ENCODE measurements around the gene STOML1. TPM values are rescaled to one million over a fixed set of nuclear protein-coding genes. Genes with fewer than 3 reads are reported as not detected.

The STOML1 gene
- total RNA-seq, 1 donor = 19.0 TPM

GRCh38 chr15:74013374-74013894 lies 21.3 kb upstream of the STOML1 start:
- DNase-seq (ENCODE audit: low read depth) = no peak
- no peak overlapping the region for H3K4me3 ChIP-seq (ENCODE audit: low read depth, low read length)
- TF ChIP-seq CTCF (IDR thresholded peaks at IDR 0.05; ENCODE audit: insufficient read depth, low read depth, low read length) = no peak

- no peak for TF ChIP-seq CTCF (IDR thresholded peaks at IDR 0.05; ENCODE audit: insufficient read depth, low read depth, low read length)
- no peak overlapping the region for H3K4me3 ChIP-seq (ENCODE audit: low read depth, low read length)
- peak; percentile 60 for DNase-seq (ENCODE audit: low read depth)
Observed at GRCh38 chr15:74011610-74012009, 19.5 kb upstream of the STOML1 start.

GRCh38 chr15:74010929-74011540 lies 18.9 kb upstream of the STOML1 start:
- peak; percentile 57 for DNase-seq (ENCODE audit: low read depth)
- H3K4me3 ChIP-seq (ENCODE audit: low read depth, low read length) = no peak overlapping the region
- no peak for TF ChIP-seq CTCF (IDR thresholded peaks at IDR 0.05; ENCODE audit: insufficient read depth, low read depth, low read length)

GRCh38 chr15:74008901-74009300 lies 16.8 kb upstream of the STOML1 start:
- H3K4me3 ChIP-seq (ENCODE audit: low read depth, low read length) = no peak overlapping the region
- no peak for DNase-seq (ENCODE audit: low read depth)
- TF ChIP-seq CTCF (IDR thresholded peaks at IDR 0.05; ENCODE audit: insufficient read depth, low read depth, low read length) = no peak

- no peak for TF ChIP-seq CTCF (IDR thresholded peaks at IDR 0.05; ENCODE audit: insufficient read depth, low read depth, low read length)
- DNase-seq (ENCODE audit: low read depth) = no peak
- no peak overlapping the region for H3K4me3 ChIP-seq (ENCODE audit: low read depth, low read length)
Observed at GRCh38 chr15:74007820-74008371, 15.8 kb upstream of the STOML1 start.

GRCh38 chr15:74006774-74007639 lies 14.9 kb upstream of the STOML1 start:
- peak; percentile 74 for DNase-seq (ENCODE audit: low read depth)
- TF ChIP-seq CTCF (IDR thresholded peaks at IDR 0.05; ENCODE audit: insufficient read depth, low read depth, low read length) = no peak
- H3K4me3 ChIP-seq (ENCODE audit: low read depth, low read length) = no peak overlapping the region
